ENCODE measurements around the gene TRIM3. TPM values are rescaled to one million over a fixed set of nuclear protein-coding genes. Genes with fewer than 3 reads are reported as not detected.

TRIM3 gene
- total RNA-seq, 1 donor from 2014 or later: 27.2 TPM

- no peak overlapping the region for H3K27ac Mint-ChIP-seq (ENCODE audit: unreplicated experiment)
- no peak overlapping the region for H3K4me3 Mint-ChIP-seq (ENCODE audit: unreplicated experiment)
- DNase-seq (ENCODE audit: low spot score): no peak
- H3K36me3 Mint-ChIP-seq (ENCODE audit: low read depth): peaks cover 30% of the 10 kb centered on the region
- H3K4me1 Mint-ChIP-seq (ENCODE audit: low read depth): no peaks in the 10 kb centered on the region
- TF ChIP-seq CTCF (IDR thresholded peaks at IDR 0.05): no peak
- no peaks in the 10 kb centered on the region for H3K27me3 Mint-ChIP-seq (ENCODE audit: low read depth)
- H3K9me3 Mint-ChIP-seq (ENCODE audit: low read depth): no peaks in the 10 kb centered on the region
These were observed 14.7 kb downstream of the TRIM3 start for GRCh38 chr11:6459099-6459450.

DNA sequence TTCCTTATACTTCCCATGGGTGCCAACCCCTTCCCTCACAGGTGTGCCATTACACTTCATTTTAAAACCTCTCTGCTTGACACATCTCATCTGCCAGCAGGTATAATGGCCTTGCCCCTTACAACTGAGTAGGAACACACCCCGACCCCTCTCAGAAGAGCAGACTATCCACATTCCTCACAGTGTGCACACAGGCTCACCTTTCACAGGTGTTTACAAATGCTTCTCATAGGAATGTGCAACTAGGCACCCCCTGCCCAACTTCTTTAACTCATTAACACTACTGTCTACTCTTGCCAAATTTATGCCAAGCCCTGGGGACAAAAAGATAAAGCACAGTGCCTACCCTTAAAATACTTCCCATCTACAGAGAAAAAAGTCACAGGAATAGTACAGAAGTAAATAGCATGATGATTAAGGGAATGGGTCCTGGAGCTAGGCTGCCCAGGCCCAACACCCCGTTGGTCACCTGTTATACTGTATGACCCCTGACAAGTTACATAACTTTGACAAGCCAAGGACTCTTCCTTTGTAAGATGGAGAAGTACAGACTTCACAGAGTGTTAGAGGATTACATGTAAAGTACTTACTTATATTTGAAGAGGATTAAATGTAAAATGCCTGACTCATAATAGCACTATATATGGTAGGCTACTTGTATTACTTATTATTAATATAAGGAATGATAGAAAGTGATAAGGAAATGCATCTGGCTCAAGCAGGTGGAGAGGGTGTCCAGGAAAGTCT is 15.2 kb downstream of the TRIM3 start:
- Mint-ChIP-seq H3K27ac (ENCODE audit: unreplicated experiment) (no peak overlapping the region), H3K9me3 (ENCODE audit: low read depth) (no peaks in the 10 kb centered on the region), H3K4me3 (ENCODE audit: unreplicated experiment) (no peak overlapping the region), H3K27me3 (ENCODE audit: low read depth) (no peaks in the 10 kb centered on the region), H3K4me1 (ENCODE audit: low read depth) (no peaks in the 10 kb centered on the region), H3K36me3 (ENCODE audit: low read depth) (peaks cover 28% of the 10 kb centered on the region)
- DNase-seq (ENCODE audit: low spot score): no peak
- no peak for TF ChIP-seq CTCF (IDR thresholded peaks at IDR 0.05)

DNA sequence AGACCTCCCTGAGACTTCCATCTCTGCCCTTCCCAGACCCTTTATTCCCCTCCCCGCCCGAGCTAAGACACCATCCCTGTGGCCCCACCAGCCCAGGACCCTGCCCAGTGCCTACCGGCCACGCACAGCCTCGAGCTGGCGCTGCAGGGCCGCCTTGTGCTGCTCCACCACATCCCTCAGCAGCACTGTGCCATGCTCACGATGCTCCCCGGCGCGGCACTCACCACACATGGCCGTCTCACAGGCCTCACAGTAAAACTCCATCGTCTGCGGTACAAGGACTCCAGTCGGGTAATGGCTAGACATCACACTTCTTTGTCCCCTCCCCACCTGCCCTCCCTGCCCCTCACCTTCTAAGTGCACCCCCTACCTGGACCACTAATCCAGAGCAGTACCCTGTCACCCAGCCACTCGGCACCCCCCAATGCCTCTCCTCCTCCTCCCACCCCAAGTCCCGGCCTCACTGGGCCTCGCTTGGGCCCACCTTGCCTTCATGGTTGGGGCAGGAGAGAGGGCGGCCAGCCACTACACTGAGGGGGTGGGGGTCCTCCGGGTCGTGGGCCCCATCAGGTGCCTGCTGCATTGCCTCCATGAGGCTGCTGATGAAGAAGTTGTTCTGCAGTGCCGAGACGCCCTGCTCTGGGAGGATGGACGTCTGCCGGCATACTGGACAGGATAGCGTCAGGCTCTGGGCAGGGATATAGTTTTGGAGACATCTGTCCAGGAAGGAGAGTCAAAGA is 16.0 kb downstream of the TRIM3 start:
- TF ChIP-seq CTCF (IDR thresholded peaks at IDR 0.05): no peak
- Mint-ChIP-seq H3K4me3 (ENCODE audit: unreplicated experiment) (no peak overlapping the region), H3K27ac (ENCODE audit: unreplicated experiment) (no peak overlapping the region), H3K36me3 (ENCODE audit: low read depth) (peaks cover 28% of the 10 kb centered on the region), H3K9me3 (ENCODE audit: low read depth) (no peaks in the 10 kb centered on the region), H3K4me1 (ENCODE audit: low read depth) (peaks cover 5% of the 10 kb centered on the region), H3K27me3 (ENCODE audit: low read depth) (no peaks in the 10 kb centered on the region)
- DNase-seq (ENCODE audit: low spot score): no peak

DNA sequence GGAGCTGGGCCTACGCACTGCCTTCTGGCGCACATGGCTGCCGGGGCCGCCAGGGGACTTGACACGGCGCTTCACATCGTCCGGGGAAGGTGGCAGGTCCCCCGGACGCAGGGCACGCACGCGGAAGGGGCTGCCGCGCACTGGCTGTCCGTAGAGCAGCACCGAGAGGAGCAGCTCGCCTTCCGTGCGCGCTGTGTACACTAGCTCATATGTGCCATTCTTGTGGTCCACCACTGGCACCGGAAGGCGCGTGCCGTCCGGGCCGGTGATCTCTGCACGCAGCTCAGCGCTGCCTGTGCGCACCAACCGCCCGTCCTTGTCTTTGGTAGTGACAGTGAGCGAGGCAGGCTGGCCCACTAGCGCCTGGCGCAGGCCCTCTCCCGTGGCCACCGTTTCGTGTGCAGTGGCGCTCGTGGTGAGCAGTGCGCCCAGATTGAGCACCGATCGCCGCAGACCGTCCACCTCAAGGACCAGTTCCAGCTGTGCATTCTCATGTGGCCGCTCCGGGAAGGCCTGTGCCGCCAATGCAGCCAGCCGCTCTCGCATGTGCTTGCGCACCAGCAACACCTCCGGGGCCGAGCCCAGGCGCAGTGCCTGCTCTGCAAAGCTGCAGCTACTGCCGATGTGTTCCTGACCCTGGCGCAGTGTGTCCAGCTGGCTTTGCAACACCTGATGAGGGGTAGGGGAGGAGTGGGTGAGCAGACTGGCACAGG is 17.2 kb downstream of the TRIM3 start:
- Mint-ChIP-seq H3K4me1 (ENCODE audit: low read depth) (peaks cover 14% of the 10 kb centered on the region), H3K27me3 (ENCODE audit: low read depth) (no peaks in the 10 kb centered on the region), H3K27ac (ENCODE audit: unreplicated experiment) (no peak overlapping the region), H3K36me3 (ENCODE audit: low read depth) (peaks cover 27% of the 10 kb centered on the region), H3K4me3 (ENCODE audit: unreplicated experiment) (no peak overlapping the region), H3K9me3 (ENCODE audit: low read depth) (no peaks in the 10 kb centered on the region)
- TF ChIP-seq CTCF (IDR thresholded peaks at IDR 0.05): no peak
- no peak for DNase-seq (ENCODE audit: low spot score)

DNA sequence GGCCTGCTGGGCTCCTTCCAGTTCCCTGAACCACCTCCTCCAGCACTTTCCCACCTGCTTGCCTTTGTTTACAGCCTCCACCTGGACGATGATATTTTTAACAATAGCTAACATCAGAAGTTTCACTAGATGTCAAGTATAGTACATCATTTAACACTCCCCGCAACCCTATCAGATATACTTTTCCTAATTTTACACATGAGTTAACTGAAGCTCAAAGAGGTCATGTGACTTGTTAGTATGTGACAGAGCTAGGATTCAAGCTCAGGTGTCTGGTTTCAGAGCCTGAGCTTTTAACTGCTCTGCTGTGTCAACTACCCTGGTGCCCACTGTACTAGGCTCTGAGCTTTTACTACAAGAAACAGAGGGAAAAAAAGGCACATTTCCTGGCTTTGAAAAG is 18.7 kb downstream of the TRIM3 start:
- Mint-ChIP-seq H3K4me3 (ENCODE audit: unreplicated experiment) (no peak overlapping the region), H3K4me1 (ENCODE audit: low read depth) (peaks cover 14% of the 10 kb centered on the region), H3K27ac (ENCODE audit: unreplicated experiment) (no peak overlapping the region), H3K27me3 (ENCODE audit: low read depth) (no peaks in the 10 kb centered on the region), H3K9me3 (ENCODE audit: low read depth) (no peaks in the 10 kb centered on the region), H3K36me3 (ENCODE audit: low read depth) (peaks cover 22% of the 10 kb centered on the region)
- TF ChIP-seq CTCF (IDR thresholded peaks at IDR 0.05): no peak
- DNase-seq (ENCODE audit: low spot score): no peak

Measured in chondrocyte (in vitro differentiated cells).